Tibial nerve (tissue), 3 donors: Measurements from ENCODE around the gene TMEM144.

Experiments used
- CTCF ChIP-seq, 5 experiments: fragments of 200-600 bp in 3 of 5; fragments of 450-650 bp in 2 of 5; sonication (generic) in 3 of 5; IDR thresholded peaks; one replicate each; pipeline ENCODE4 v1.5.1; 2016 to 2019; ENCODE audit warnings: antibody characterized with exemption in 5 of 5, mild to moderate bottlenecking in 3 of 5, moderate library complexity in 2 of 5
- POLR2A ChIP-seq, 2 donors: fragments of 450-650 bp; IDR thresholded peaks; one replicate each; pipeline ENCODE4 v1.6.1; 2017; ENCODE audit warnings: antibody characterized with exemption in 2 of 2, mild to moderate bottlenecking in 2 of 2, moderate library complexity in 2 of 2

GRCh38 chr4:158182736-158183135, 27.6 kb upstream of the TMEM144 start:
- no peak for TF ChIP-seq CTCF (IDR thresholded peaks at IDR 0.05)
- TF ChIP-seq POLR2A (IDR thresholded peaks at IDR 0.05): no peak
